ENCODE results near the gene ORMDL1. TPM values are rescaled to one million over a fixed set of nuclear protein-coding genes. Genes with fewer than 3 reads are reported as not detected.
A peak's percentile ranks its signal among the peaks of the same experiment; 100 is the strongest.

The ORMDL1 gene
- polyA plus RNA-seq, 1 experiment: 92.8 TPM

DNA sequence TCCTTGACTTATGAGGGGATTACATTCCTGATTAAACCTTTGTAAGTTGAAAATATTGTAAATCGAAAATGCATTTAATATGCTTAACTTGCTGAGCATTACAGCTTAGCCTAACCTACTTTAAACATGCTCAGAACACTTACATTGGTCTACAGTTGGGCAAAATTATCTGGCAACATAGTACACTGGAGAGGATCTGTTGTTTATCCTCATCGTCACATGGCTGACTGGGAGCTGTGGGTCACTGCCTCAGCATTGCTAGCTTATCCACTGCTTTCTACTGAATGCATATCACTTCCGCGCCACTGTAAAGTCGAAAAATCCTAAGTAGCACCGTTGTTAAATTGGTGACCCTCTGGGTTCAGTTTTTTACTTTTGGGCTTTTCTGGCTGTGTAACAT, 13.8 kb upstream of the ORMDL1 start:
- no peak overlapping the region for H3K4me3 ChIP-seq (ENCODE audit: low read depth, low read length)
- CTCF ChIA-PET: interaction anchor here (0.7 to 3.3 kb wide), 14 partner anchors 11 to 479 kb away, joined by 3 to 82 read pairs (median 4); partner anchors contain the start of genes ORMDL1 and PMS1
- POLR2A ChIA-PET: no interaction called here
- H3K27me3 ChIP-seq (ENCODE audit: control insufficient read depth, insufficient read depth, low read length): no peaks in the 10 kb centered on the region
- H3K9me3 ChIP-seq (ENCODE audit: control insufficient read depth, insufficient read depth, low read length): no peaks in the 10 kb centered on the region
- no peak overlapping the region for H3K27ac ChIP-seq (ENCODE audit: low read depth, low read length)
- no peak for DNase-seq (ENCODE audit: low read depth, low spot score)
- TF ChIP-seq, protein P1, sequence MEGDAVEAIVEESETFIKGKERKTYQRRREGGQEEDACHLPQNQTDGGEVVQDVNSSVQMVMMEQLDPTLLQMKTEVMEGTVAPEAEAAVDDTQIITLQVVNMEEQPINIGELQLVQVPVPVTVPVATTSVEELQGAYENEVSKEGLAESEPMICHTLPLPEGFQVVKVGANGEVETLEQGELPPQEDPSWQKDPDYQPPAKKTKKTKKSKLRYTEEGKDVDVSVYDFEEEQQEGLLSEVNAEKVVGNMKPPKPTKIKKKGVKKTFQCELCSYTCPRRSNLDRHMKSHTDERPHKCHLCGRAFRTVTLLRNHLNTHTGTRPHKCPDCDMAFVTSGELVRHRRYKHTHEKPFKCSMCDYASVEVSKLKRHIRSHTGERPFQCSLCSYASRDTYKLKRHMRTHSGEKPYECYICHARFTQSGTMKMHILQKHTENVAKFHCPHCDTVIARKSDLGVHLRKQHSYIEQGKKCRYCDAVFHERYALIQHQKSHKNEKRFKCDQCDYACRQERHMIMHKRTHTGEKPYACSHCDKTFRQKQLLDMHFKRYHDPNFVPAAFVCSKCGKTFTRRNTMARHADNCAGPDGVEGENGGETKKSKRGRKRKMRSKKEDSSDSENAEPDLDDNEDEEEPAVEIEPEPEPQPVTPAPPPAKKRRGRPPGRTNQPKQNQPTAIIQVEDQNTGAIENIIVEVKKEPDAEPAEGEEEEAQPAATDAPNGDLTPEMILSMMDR (IDR thresholded peaks at IDR 0.05; ENCODE audit: low read depth, low read length): no peak

DNA sequence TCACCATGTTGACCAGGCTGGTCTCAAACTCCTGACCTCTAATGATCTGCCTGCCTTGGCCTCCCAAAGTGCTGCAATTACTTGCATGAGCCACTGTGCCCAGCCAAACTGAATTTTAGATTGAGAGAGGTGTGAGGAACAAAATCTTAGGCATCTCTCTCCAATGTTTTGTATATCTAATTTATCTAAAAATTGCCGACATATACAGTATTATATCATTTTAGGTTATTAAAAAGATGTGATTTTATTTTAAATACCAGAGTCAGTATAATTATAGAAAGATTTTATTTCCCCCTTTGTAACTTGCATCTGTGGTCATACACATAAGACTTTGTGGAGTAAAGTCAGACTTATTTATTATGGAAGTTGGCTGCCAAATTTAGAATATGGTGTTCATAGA, 10.2 kb upstream of the ORMDL1 start:
- Histone ChIP-seq H3K4me3 (ENCODE audit: low read depth, low read length) (no peak overlapping the region), H3K27ac (ENCODE audit: low read depth, low read length) (no peak overlapping the region), H3K9me3 (ENCODE audit: control insufficient read depth, insufficient read depth, low read length) (no peaks in the 10 kb centered on the region), H3K27me3 (ENCODE audit: control insufficient read depth, insufficient read depth, low read length) (no peaks in the 10 kb centered on the region)
- CTCF ChIA-PET: interaction anchor here (1.5 kb wide), 1 partner anchor 275 kb away, joined by 5 read pairs; no protein-coding TSS in a partner anchor
- TF ChIP-seq, protein P1 (IDR thresholded peaks at IDR 0.05; ENCODE audit: low read depth, low read length): no peak
- POLR2A ChIA-PET: no interaction called here
- no peak for DNase-seq (ENCODE audit: low read depth, low spot score)

DNA sequence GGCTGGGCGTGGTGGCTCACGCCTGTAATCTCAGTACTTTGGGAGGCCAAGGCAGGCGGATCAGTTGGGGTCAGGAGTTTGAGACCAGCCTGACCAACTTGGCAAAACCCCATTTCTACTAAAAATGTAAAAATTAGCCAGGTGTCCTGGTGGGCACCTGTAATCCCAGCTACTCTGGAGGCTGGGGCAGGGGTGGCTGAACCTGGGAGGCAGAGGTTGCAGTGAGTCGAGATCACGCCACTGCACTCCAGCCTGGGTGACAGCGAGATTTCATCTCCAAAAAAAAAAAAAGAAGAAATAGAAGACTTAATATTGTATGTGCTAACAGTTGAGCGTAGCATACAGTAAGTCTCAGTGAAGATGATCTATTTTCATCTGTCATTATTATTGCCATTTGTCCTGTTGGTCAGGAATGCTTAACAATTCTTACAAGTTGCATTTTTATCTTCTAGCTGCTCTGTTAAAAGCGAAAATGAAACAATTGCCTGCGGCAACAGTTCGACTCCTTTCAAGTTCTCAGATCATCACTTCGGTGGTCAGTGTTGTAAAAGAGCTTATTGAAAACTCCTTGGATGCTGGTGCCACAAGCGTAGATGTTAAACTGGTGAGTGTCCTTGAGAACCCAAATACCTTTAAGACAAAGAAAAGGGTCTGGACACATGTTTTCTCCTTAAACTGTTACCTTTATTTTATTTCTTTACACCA, 7.4 kb upstream of the ORMDL1 start:
- TF ChIP-seq, protein P1 (IDR thresholded peaks at IDR 0.05; ENCODE audit: low read depth, low read length): no peak
- DNase-seq (ENCODE audit: low read depth, low spot score): no peak
- H3K4me3 ChIP-seq (ENCODE audit: low read depth, low read length): no peak overlapping the region
- ChIA-PET CTCF (no interaction called here), POLR2A (no interaction called here)
- H3K9me3 ChIP-seq (ENCODE audit: control insufficient read depth, insufficient read depth, low read length): no peaks in the 10 kb centered on the region
- H3K27ac ChIP-seq (ENCODE audit: low read depth, low read length): no peak overlapping the region
- no peaks in the 10 kb centered on the region for H3K27me3 ChIP-seq (ENCODE audit: control insufficient read depth, insufficient read depth, low read length)

DNA sequence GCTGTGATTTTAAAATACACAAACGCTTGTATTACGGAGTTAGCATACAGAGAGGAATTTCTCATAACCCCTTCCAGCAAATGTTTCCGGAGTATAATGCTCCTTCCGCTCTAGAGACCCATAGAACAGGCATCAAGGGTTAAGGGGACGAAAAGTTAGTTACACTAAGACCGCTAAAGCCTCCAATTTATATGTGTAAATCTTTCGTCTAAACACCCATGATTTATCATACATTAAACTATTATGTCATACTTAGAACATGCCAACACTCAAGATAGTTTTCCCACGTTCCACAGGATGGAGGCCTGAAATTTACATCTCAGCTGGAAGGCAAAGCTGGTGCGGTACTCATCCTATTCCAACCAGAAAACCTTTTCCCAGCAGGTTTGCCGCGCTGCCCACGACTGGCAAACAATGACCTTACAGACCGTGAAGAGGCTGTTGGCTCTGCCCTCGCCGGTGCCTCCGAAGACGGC, 650 bp downstream of the ORMDL1 start:
- no peaks in the 10 kb centered on the region for H3K27me3 ChIP-seq (ENCODE audit: control insufficient read depth, insufficient read depth, low read length)
- H3K27ac ChIP-seq (ENCODE audit: low read depth, low read length): peak overlapping the region; percentile 95
- CTCF ChIA-PET: interaction anchor here (0.9 to 1.6 kb wide), 2 partner anchors 15 to 21 kb away, joined by 3 to 4 read pairs; partner anchors contain the start of gene OSGEPL1
- H3K9me3 ChIP-seq (ENCODE audit: control insufficient read depth, insufficient read depth, low read length): no peaks in the 10 kb centered on the region
- TF ChIP-seq, protein P1 (IDR thresholded peaks at IDR 0.05; ENCODE audit: low read depth, low read length): no peak
- POLR2A ChIA-PET: interaction anchor here (0.6 to 1.5 kb wide), 2 partner anchors 21 to 100 kb away, joined by 4 to 7 read pairs; partner anchors contain the start of gene OSGEPL1
- peak overlapping the region; percentile 65 for H3K4me3 ChIP-seq (ENCODE audit: low read depth, low read length)
- DNase-seq (ENCODE audit: low read depth, low spot score): no peak

DNA sequence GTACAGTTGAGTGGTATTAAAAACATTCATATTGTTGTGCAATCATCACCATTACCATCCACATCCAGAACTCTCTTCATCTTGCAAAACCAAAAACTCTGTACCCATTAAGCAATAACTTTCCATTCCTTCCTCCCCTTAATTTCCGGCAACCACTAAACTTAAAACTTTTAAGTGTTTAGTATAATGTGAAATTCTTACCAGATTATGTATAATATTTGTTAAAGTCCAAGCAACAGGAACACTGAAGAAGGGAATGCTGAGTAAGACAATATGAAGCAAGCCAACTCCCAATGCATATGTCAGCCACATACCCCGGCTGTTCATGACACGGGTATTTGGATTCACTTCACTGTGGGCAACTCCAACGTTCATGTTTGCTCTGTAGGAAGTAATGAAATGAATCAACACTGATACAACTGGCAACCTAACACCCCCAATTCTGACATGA, 1.9 kb downstream of the ORMDL1 start:
- Histone ChIP-seq H3K27ac (ENCODE audit: low read depth, low read length) (no peak overlapping the region), H3K27me3 (ENCODE audit: control insufficient read depth, insufficient read depth, low read length) (no peaks in the 10 kb centered on the region), H3K4me3 (ENCODE audit: low read depth, low read length) (peak overlapping the region; percentile 65), H3K9me3 (ENCODE audit: control insufficient read depth, insufficient read depth, low read length) (no peaks in the 10 kb centered on the region)
- POLR2A ChIA-PET: no interaction called here
- TF ChIP-seq, protein P1 (IDR thresholded peaks at IDR 0.05; ENCODE audit: low read depth, low read length): no peak
- CTCF ChIA-PET: interaction anchor here (0.7 to 1.0 kb wide), 3 partner anchors 20 to 729 kb away, joined by 3 to 6 read pairs (median 3); partner anchors contain the start of gene OSGEPL1
- DNase-seq (ENCODE audit: low read depth, low spot score): no peak

Data from AG04450 (cell line).